Body of pancreas (tissue), 4 donors: ENCODE data around the gene ETV3. TPM values are rescaled to one million over a fixed set of nuclear protein-coding genes. Genes with fewer than 3 reads are reported as not detected.

ENCODE experiments used
- ATAC-seq: fragments of 150-250 bp; one replicate; pipeline ENCODE4 v1.9.1; 2016
- DNase-seq, 4 donors: peaks; one replicate each; pipeline ENCODE4 v3.0.0-alpha.2; 2019
- H3K27ac ChIP-seq, 4 donors: fragments of 200-600 bp; sonication (generic); 1 replicate in 3 of 4; 2 replicates in 1 of 4; pipeline versions ENCODE4 v1.5.1 to v1.6.1; 2016 to 2019; ENCODE audit warnings: mild to moderate bottlenecking in 1 of 4, mixed read lengths in 1 of 4, moderate library complexity in 1 of 4
- H3K27me3 ChIP-seq, 2 donors: fragments of 200-600 bp; sonication (generic); one replicate each; pipeline ENCODE4 v1.6.0; 2016; ENCODE audit warnings: mild to moderate bottlenecking in 1 of 2
- H3K36me3 ChIP-seq, 2 donors: fragments of 200-600 bp; sonication (generic); replicated peaks in 1 of 2; 2 replicates each; pipeline ENCODE4 v1.5.1; 2016; ENCODE audit warnings: low read depth in 2 of 2; ENCODE audit not compliant: insufficient read depth in 1 of 2
- H3K4me1 ChIP-seq: fragments of 200-600 bp; sonication (generic); one replicate; pipeline ENCODE4 v1.6.0; 2016
- H3K4me3 ChIP-seq, 2 donors: fragments of 200-600 bp; sonication (generic); 1 replicate in 1 of 2; 2 replicates in 1 of 2; pipeline ENCODE4 v1.5.1; 2016 to 2019
- H3K9me3 ChIP-seq, 3 donors: fragments of 200-600 bp; sonication (generic); 1 replicate in 2 of 3; 2 replicates in 1 of 3; pipeline ENCODE4 v1.5.1; 2016
- POLR2A ChIP-seq, 3 donors: fragments of 450-650 bp; IDR thresholded peaks; one replicate each; pipeline ENCODE4 v1.6.1; 2016; ENCODE audit warnings: antibody characterized with exemption in 3 of 3, mild to moderate bottlenecking in 2 of 3
- WGBS, 2 donors: methylation state at CpG; one replicate each; pipeline ENCODE4 v1.1.5; 2017; 5-methylcytosine and 5-hydroxymethylcytosine counted together
- intact Hi-C: fragments of 100-400 bp; cut with DNase I; formaldehyde crosslinking; loops from one replicate; pipeline ENCODE4 v1.15.1; 2023
- total RNA-seq, 2 donors: library from RNA; depleted of rRNA; stranded (reverse); fragments of >200 nt; gene quantifications; one replicate each; pipeline ENCODE4 v1.1.0, GENCODE V29; 2016
- TF ChIP-seq, protein P1 (sequence below), 7 experiments: fragments of 450-650 bp in 4 of 7; fragments of 200-600 bp in 3 of 7; sonication (generic) in 3 of 7; IDR thresholded peaks; one replicate each; pipeline ENCODE4 v1.5.1; 2016 to 2019; ENCODE audit warnings: antibody characterized with exemption in 7 of 7

The ETV3 gene
- total RNA-seq, 2 donors from 2014 or later: 5.6 to 11.4 TPM

DNA sequence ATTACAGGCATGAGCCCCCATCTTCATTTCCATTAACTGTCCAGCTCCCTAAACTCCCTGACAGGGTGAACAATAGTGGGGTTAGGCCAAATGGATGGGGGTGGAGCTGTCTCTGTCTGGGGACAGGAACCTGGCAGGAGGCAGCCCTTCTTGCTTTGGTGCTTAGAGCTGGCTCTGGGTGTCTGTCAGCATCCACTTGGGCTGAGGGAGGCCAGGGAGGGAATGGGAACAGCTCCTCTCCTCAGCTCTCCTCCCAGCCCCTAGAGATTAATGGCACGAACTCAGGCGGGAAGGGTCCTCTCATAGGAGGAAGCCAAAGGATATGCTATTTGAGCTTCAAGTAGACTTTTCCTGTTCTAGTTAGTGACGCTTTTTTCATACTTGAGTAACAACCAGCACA is 27.5 kb downstream of the ETV3 start:
- ATAC-seq (peak; percentile 30), DNase-seq (no peak)
- 75 to 76% methylated on average over 3 of the region's 3 CpGs for WGBS, 2 donors
- intact Hi-C loops: no loop called here
- no peak for TF ChIP-seq POLR2A (IDR thresholded peaks at IDR 0.05)
- TF ChIP-seq, protein P1, sequence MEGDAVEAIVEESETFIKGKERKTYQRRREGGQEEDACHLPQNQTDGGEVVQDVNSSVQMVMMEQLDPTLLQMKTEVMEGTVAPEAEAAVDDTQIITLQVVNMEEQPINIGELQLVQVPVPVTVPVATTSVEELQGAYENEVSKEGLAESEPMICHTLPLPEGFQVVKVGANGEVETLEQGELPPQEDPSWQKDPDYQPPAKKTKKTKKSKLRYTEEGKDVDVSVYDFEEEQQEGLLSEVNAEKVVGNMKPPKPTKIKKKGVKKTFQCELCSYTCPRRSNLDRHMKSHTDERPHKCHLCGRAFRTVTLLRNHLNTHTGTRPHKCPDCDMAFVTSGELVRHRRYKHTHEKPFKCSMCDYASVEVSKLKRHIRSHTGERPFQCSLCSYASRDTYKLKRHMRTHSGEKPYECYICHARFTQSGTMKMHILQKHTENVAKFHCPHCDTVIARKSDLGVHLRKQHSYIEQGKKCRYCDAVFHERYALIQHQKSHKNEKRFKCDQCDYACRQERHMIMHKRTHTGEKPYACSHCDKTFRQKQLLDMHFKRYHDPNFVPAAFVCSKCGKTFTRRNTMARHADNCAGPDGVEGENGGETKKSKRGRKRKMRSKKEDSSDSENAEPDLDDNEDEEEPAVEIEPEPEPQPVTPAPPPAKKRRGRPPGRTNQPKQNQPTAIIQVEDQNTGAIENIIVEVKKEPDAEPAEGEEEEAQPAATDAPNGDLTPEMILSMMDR (IDR thresholded peaks at IDR 0.05): no peak
- H3K27ac ChIP-seq: peak overlapping the region in 1 of 4 donors; percentile 38
- H3K27me3 ChIP-seq: peaks cover 0 to 13% of the 10 kb centered on the region in 2 donors
- no peak overlapping the region for H3K4me3 ChIP-seq
- no peaks in the 10 kb centered on the region for H3K36me3 ChIP-seq
- no peaks in the 10 kb centered on the region for H3K9me3 ChIP-seq
- H3K4me1 ChIP-seq: no peaks in the 10 kb centered on the region

DNA sequence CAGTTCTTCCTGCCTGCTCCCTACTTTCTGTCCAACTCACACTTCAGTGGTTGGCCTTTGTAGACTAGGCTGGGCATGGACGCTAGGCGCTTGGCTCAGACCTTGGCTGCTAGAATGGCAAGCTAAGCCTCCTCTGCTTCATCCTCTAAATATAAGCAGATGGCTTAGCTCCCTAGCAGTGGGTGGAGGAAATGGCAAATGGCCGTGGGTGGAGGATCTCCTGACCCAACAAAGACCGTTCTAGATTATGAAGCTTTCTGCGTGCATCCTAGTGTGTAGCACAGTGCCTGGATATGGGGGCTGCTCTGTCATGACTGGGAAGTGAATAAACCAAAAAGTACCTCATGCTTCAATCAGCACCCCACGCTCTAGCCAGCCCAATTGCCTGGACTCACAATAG is 28.2 kb downstream of the ETV3 start:
- intact Hi-C loops: no loop called here
- H3K27me3 ChIP-seq: peaks cover 0 to 13% of the 10 kb centered on the region in 2 donors
- ATAC-seq: no peak

GRCh38 chr1:157108448-157108847 is 29.7 kb downstream of the ETV3 start:
- H3K27me3 ChIP-seq: peaks cover 0 to 13% of the 10 kb centered on the region in 2 donors
- WGBS, 2 donors: 32 to 41% methylated on average over 6 of the region's 6 CpGs

More for the DNA sequence above, 28.2 kb downstream of the ETV3 start:
- no peak for DNase-seq
- no peaks in the 10 kb centered on the region for H3K4me1 ChIP-seq
- H3K27ac ChIP-seq: no peak overlapping the region
- no peak overlapping the region for H3K4me3 ChIP-seq
- no peak for TF ChIP-seq POLR2A (IDR thresholded peaks at IDR 0.05)
- TF ChIP-seq, protein P1 (IDR thresholded peaks at IDR 0.05): no peak
- H3K9me3 ChIP-seq: no peaks in the 10 kb centered on the region
- no peaks in the 10 kb centered on the region for H3K36me3 ChIP-seq
- 72 to 76% methylated on average over 6 of the region's 6 CpGs for WGBS, 2 donors

GRCh38 chr1:157107702-157108101 is 30.5 kb downstream of the ETV3 start:
- Histone ChIP-seq H3K27ac (no peak overlapping the region), H3K4me3 (no peak overlapping the region), H3K36me3 (no peaks in the 10 kb centered on the region), H3K9me3 (no peaks in the 10 kb centered on the region), H3K4me1 (no peaks in the 10 kb centered on the region), H3K27me3 (peaks cover 0 to 13% of the 10 kb centered on the region in 2 donors)
- DNase-seq (no peak), ATAC-seq (no peak)
- 34% methylated on average over 17 to 19 of the region's 19 CpGs for WGBS, 2 donors
- TF ChIP-seq POLR2A (IDR thresholded peaks at IDR 0.05): no peak
- TF ChIP-seq, protein P1 (IDR thresholded peaks at IDR 0.05): no peak
- intact Hi-C loops: no loop called here

More at GRCh38 chr1:157108448-157108847, 29.7 kb downstream of the ETV3 start:
- no peak for DNase-seq
- Histone ChIP-seq H3K27ac (no peak overlapping the region), H3K9me3 (no peaks in the 10 kb centered on the region), H3K4me1 (no peaks in the 10 kb centered on the region), H3K36me3 (no peaks in the 10 kb centered on the region), H3K4me3 (no peak overlapping the region)
- TF ChIP-seq, protein P1 (IDR thresholded peaks at IDR 0.05): no peak
- TF ChIP-seq POLR2A (IDR thresholded peaks at IDR 0.05): no peak
- no peak for ATAC-seq
- intact Hi-C loops: no loop called here

GRCh38 chr1:157106813-157107189 is 31.4 kb downstream of the ETV3 start:
- DNase-seq (no peak), ATAC-seq (no peak)
- Histone ChIP-seq H3K4me1 (no peaks in the 10 kb centered on the region), H3K4me3 (no peak overlapping the region), H3K27ac (no peak overlapping the region), H3K9me3 (no peaks in the 10 kb centered on the region), H3K27me3 (peaks cover 0 to 13% of the 10 kb centered on the region in 2 donors), H3K36me3 (no peaks in the 10 kb centered on the region)
- TF ChIP-seq, protein P1 (IDR thresholded peaks at IDR 0.05): no peak
- TF ChIP-seq POLR2A (IDR thresholded peaks at IDR 0.05): no peak
- intact Hi-C loops: no loop called here
- WGBS, 2 donors: 43 to 63% methylated on average over 6 of the region's 6 CpGs
